VCaP (cell line): ENCODE results near the gene PPFIBP2.
A peak's percentile ranks its signal among the peaks of the same experiment; 100 is the strongest.

Source experiments
- H3K27ac ChIP-seq: fragments of 450-650 bp; 2 replicates; pipeline ENCODE4 v1.5.1; 2017
- CTCF ChIP-seq: fragments of 450-650 bp; conservative IDR thresholded peaks from 2 replicates; pipeline ENCODE4 v1.5.1; 2017; ENCODE audit warnings: mild to moderate bottlenecking, moderate library complexity

PPFIBP2 gene

GRCh38 chr11:7575841-7576725 lies 62.3 kb downstream of the PPFIBP2 start:
- no peak for TF ChIP-seq CTCF
- H3K27ac ChIP-seq = peak overlapping the region; percentile 99

- peak overlapping the region; percentile 99 for H3K27ac ChIP-seq
Measured at GRCh38 chr11:7576726-7577290, 63.0 kb downstream of the PPFIBP2 start.

GRCh38 chr11:7577291-7578190 lies 63.7 kb downstream of the PPFIBP2 start:
- peak overlapping the region; percentile 99 for H3K27ac ChIP-seq

More at GRCh38 chr11:7576726-7577290, 63.0 kb downstream of the PPFIBP2 start:
- TF ChIP-seq CTCF = no peak

GRCh38 chr11:7578276-7578955 lies 64.6 kb downstream of the PPFIBP2 start:
- peak overlapping the region; percentile 99 for H3K27ac ChIP-seq
- TF ChIP-seq CTCF = no peak

More at GRCh38 chr11:7577291-7578190, 63.7 kb downstream of the PPFIBP2 start:
- TF ChIP-seq CTCF = no peak

GRCh38 chr11:7579361-7579791 lies 65.6 kb downstream of the PPFIBP2 start:
- peak overlapping the region; percentile 99 for H3K27ac ChIP-seq
- TF ChIP-seq CTCF = no peak

- no peak for TF ChIP-seq CTCF
- no peak overlapping the region for H3K27ac ChIP-seq
Measured at GRCh38 chr11:7581021-7581590, 67.3 kb downstream of the PPFIBP2 start.
